HCT116 (cell line): ENCODE results near the gene CDH4. TPM values are rescaled to one million over a fixed set of nuclear protein-coding genes. Genes with fewer than 3 reads are reported as not detected.

Source experiments
- ATAC-seq: fragments of 200-7000 bp; cut with Tn5 transposase; 2 replicates; pipeline ENCODE4 v1.9.1; 2020; ENCODE audit warnings: mild to moderate bottlenecking, moderate library complexity
- BruUV-seq: library from RNA; stranded (reverse); fragments of 400-500 nt; replicated peaks from 2 replicates; lab custom pipeline; 2021; lab: Mats Ljungman, UMichigan
- CTCF ChIA-PET: fragments of 300-600 bp; sonication (Branson Sonifier 250); formaldehyde crosslinking; loops from one replicate; lab custom pipeline; 2021; ENCODE audit warnings: antibody characterized with exemption; lab: Charles Lee
- POLR2A ChIA-PET: fragments of 300-600, 350-600 bp; sonication (Branson Sonifier 250); formaldehyde crosslinking; loops from one replicate; lab custom pipeline; 2021; ENCODE audit warnings: antibody characterized with exemption; lab: Charles Lee
- RAD21 ChIA-PET, 2 experiments: fragments of 300-600 bp; sonication (Branson Sonifier 250); formaldehyde crosslinking; loops; one replicate each; lab custom pipeline; 2023; ENCODE audit warnings: low total read pairs in 2 of 2; ENCODE audit not compliant: uncharacterized antibody in 2 of 2, unreplicated experiment in 2 of 2, low non-redundant PET in 1 of 2; lab: Charles Lee
- DNase-seq: peaks from one replicate; pipeline ENCODE4 v3.0.0-alpha.2; 2010; ENCODE audit warnings: low read depth, low spot score
- H2AFZ ChIP-seq: fragments of 200-600 bp; shearing (Covaris generic), sonication (generic); 2 replicates; pipeline ENCODE4 v1.6.1; 2017; ENCODE audit warnings: low read depth, mixed run types, mixed read lengths, antibody characterized with exemption, low read length; ENCODE audit not compliant: poor library complexity, severe bottlenecking
- H3K27ac ChIP-seq: 2 replicates; pipeline ENCODE4 v1.5.1; 2012; ENCODE audit warnings: low read depth, low read length
- H3K27me3 ChIP-seq: fragments of 200-600 bp; sonication (generic); 2 replicates; pipeline ENCODE4 v1.6.1; 2016; ENCODE audit warnings: mixed run types, low read length, mixed read lengths; ENCODE audit not compliant: insufficient read depth
- H3K36me3 ChIP-seq, 2 experiments: fragments of 200-500 bp in 1 of 2; fragments of 200-600 bp in 1 of 2; sonication (Bioruptor generic) in 1 of 2; sonication (generic) in 1 of 2; 2 replicates each; pipeline versions ENCODE4 v1.5.1 to v1.6.1; 2014 to 2016; ENCODE audit warnings: low read length in 2 of 2, inconsistent platforms in 1 of 2, mixed read lengths in 1 of 2, mixed run types in 1 of 2; ENCODE audit not compliant: insufficient read depth in 2 of 2, control insufficient read depth in 1 of 2
- H3K4me1 ChIP-seq, 2 experiments: fragments of 200-600 bp in 1 of 2; sonication (generic) in 1 of 2; 2 replicates each; pipeline versions ENCODE4 v1.5.1 to v1.6.1; 2012 to 2017; ENCODE audit warnings: low read length in 2 of 2, inconsistent platforms in 1 of 2, mild to moderate bottlenecking in 1 of 2, mixed read lengths in 1 of 2, mixed run types in 1 of 2, moderate library complexity in 1 of 2; ENCODE audit not compliant: insufficient read depth in 2 of 2, control insufficient read depth in 1 of 2
- H3K4me2 ChIP-seq: fragments of 200-600 bp; sonication (generic); 2 replicates; pipeline ENCODE4 v1.6.1; 2017; ENCODE audit warnings: mixed run types, low read length, mixed read lengths
- H3K4me3 ChIP-seq, 2 experiments: fragments of 200-600 bp in 1 of 2; sonication (generic) in 1 of 2; replicated peaks in 1 of 2; 2 replicates each; pipeline ENCODE4 v1.5.1; 2011 to 2016; ENCODE audit warnings: low read length in 2 of 2, control low read depth in 1 of 2, low read depth in 1 of 2, mild to moderate bottlenecking in 1 of 2, mixed read lengths in 1 of 2, mixed run types in 1 of 2
- H3K79me2 ChIP-seq: fragments of 200-600 bp; sonication (generic); 2 replicates; pipeline ENCODE4 v1.6.1; 2017; ENCODE audit warnings: mild to moderate bottlenecking, mixed run types, low read length, moderate library complexity, mixed read lengths; ENCODE audit not compliant: insufficient read depth
- H3K9ac ChIP-seq: fragments of 200-600 bp; sonication (generic); 2 replicates; pipeline ENCODE4 v1.6.1; 2016; ENCODE audit warnings: low read length, mixed read lengths
- H3K9me2 ChIP-seq: fragments of 200-600 bp; sonication (generic), shearing (Covaris generic); 2 replicates; pipeline ENCODE4 v1.6.1; 2017; ENCODE audit warnings: mixed run types, mild to moderate bottlenecking, moderate library complexity; ENCODE audit not compliant: insufficient read depth
- H3K9me3 ChIP-seq, 2 experiments: fragments of 200-500 bp in 1 of 2; fragments of 200-600 bp in 1 of 2; sonication (Bioruptor generic) in 1 of 2; sonication (generic) in 1 of 2; 2 replicates each; pipeline ENCODE4 v1.6.1; 2014 to 2017; ENCODE audit warnings: low read length in 2 of 2, mixed read lengths in 2 of 2, inconsistent platforms in 1 of 2, low read depth in 1 of 2, mild to moderate bottlenecking in 1 of 2, mixed run types in 1 of 2, moderate library complexity in 1 of 2; ENCODE audit not compliant: control insufficient read depth in 1 of 2, insufficient read depth in 1 of 2
- H4K20me1 ChIP-seq: fragments of 200-600 bp; sonication (generic), shearing (Covaris generic); 2 replicates; pipeline ENCODE4 v1.6.1; 2017; ENCODE audit warnings: mixed run types, mild to moderate bottlenecking, moderate library complexity; ENCODE audit not compliant: insufficient read depth
- CBX3 ChIP-seq: IDR thresholded peaks from 2 replicates; pipeline ENCODE4 v1.6.1; 2012; ENCODE audit warnings: low read depth
- EGR1 ChIP-seq: IDR thresholded peaks from 2 replicates; pipeline ENCODE4 v1.6.1; 2012; ENCODE audit warnings: low read depth
- ELF1 ChIP-seq: IDR thresholded peaks from 2 replicates; pipeline ENCODE4 v1.6.1; 2012; ENCODE audit warnings: low read depth, borderline replicate concordance
- EZH2phosphoT487 ChIP-seq: fragments of 200-600 bp; IDR thresholded peaks from 2 replicates; pipeline ENCODE4 v1.6.1; 2018; ENCODE audit warnings: antibody characterized with exemption, borderline replicate concordance
- FOSL1 ChIP-seq: IDR thresholded peaks from 2 replicates; pipeline ENCODE4 v1.6.1; 2012; ENCODE audit warnings: low read depth
- JUND ChIP-seq: IDR thresholded peaks from 2 replicates; pipeline ENCODE4 v1.6.1; 2012
- POLR2A ChIP-seq: IDR thresholded peaks from 2 replicates; pipeline ENCODE4 v1.7.0; 2011; ENCODE audit warnings: borderline replicate concordance; ENCODE audit not compliant: insufficient read depth, insufficient read length; ENCODE audit errors: extremely low read depth
- POLR2AphosphoS5 ChIP-seq: IDR thresholded peaks from 2 replicates; pipeline ENCODE4 v1.6.1; 2011; ENCODE audit warnings: mild to moderate bottlenecking, low read depth, low read length, moderate library complexity
- SIN3A ChIP-seq: IDR thresholded peaks from 2 replicates; pipeline ENCODE4 v1.6.1; 2012; ENCODE audit warnings: low read depth
- SP1 ChIP-seq: IDR thresholded peaks from 2 replicates; pipeline ENCODE4 v1.6.1; 2012; ENCODE audit warnings: low read depth
- SRF ChIP-seq: IDR thresholded peaks from 2 replicates; pipeline ENCODE4 v1.6.1; 2012; ENCODE audit warnings: low read depth
- YY1 ChIP-seq: IDR thresholded peaks from 2 replicates; pipeline ENCODE4 v1.6.1; 2011; ENCODE audit warnings: low read length, low read depth, moderate library complexity, mild to moderate bottlenecking; ENCODE audit not compliant: insufficient replicate concordance; ENCODE audit errors: extremely low read depth
- intact Hi-C: fragments of 100-400 bp; cut with micrococcal nuclease; formaldehyde crosslinking; loops from 2 replicates; pipeline ENCODE4 v1.10.0; 2022
- total RNA-seq: library from RNA; stranded (reverse); gene quantifications from one replicate; pipeline ENCODE4 v1.2.1, GENCODE V29; 2021; ENCODE audit not compliant: unreplicated experiment
- TF ChIP-seq, protein P1 (sequence below): IDR thresholded peaks from 2 replicates; pipeline ENCODE4 v1.6.1; 2011; ENCODE audit warnings: mild to moderate bottlenecking, low read length, moderate library complexity; ENCODE audit not compliant: insufficient replicate concordance; ENCODE audit errors: extremely low read depth
- TF ChIP-seq, protein P2 (sequence below): IDR thresholded peaks from 2 replicates; pipeline ENCODE4 v1.6.1; 2012
- TF ChIP-seq, protein P3 (sequence below): IDR thresholded peaks from 2 replicates; pipeline ENCODE4 v1.6.1; 2012; ENCODE audit warnings: low read depth
- TF ChIP-seq, protein P4 (sequence below): IDR thresholded peaks from 2 replicates; pipeline ENCODE4 v1.6.1; 2012

The CDH4 gene
- total RNA-seq, 1 experiment from 2014 or later, result not detected

DNA sequence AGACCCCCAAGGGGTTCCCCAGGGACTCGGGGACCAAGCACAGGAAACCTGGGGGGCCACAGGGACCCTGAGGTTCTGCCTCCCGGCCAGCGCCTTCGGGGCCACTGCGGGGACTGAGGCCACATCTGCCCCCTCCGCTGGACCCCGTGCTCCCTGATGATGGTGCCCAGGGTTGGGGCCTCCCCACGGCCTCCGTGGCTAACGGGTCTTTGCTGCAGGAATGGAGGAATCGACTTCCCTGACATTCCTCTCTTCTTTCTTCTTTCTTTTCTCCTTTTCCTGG is 483.4 kb downstream of the CDH4 start (continued):
- TF ChIP-seq, protein P1, sequence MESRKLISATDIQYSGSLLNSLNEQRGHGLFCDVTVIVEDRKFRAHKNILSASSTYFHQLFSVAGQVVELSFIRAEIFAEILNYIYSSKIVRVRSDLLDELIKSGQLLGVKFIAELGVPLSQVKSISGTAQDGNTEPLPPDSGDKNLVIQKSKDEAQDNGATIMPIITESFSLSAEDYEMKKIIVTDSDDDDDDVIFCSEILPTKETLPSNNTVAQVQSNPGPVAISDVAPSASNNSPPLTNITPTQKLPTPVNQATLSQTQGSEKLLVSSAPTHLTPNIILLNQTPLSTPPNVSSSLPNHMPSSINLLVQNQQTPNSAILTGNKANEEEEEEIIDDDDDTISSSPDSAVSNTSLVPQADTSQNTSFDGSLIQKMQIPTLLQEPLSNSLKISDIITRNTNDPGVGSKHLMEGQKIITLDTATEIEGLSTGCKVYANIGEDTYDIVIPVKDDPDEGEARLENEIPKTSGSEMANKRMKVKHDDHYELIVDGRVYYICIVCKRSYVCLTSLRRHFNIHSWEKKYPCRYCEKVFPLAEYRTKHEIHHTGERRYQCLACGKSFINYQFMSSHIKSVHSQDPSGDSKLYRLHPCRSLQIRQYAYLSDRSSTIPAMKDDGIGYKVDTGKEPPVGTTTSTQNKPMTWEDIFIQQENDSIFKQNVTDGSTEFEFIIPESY, result no peak
- no peak for TF ChIP-seq POLR2A
- TF ChIP-seq SP1, result no peak
- TF ChIP-seq SRF, result no peak

DNA sequence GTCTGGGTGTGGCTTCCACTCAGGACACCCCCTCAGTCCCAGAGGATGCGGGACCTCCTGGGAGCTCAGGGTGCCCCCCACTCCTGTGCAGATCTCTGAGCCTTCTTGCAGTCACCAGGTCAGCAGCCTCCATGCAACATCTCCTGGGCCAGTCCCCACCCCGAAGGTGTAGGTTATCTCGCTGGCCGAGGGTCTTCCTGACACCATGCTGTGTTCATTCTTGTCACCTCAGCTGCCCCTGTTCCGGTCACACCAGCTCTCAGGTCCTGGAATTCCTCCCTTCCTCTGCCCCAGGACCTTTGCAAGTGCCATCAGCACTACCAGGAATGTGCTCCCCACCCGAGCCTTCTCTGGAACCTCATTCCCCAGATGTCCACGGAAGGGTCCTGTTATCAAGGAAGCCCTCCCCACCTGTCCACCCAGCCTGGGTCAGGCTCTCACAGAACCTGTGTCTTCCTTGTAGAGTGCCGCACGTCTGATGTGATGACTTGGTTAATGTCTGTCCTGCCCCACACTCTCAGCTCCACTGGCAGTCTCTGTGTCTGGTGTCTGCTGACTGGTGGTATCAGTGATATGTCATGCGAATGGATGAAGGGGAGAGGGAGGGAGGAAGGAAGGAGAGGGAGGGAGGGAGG is 484.1 kb downstream of the CDH4 start:
- Histone ChIP-seq H2AFZ (no peak overlapping the region), H4K20me1 (no peaks in the 10 kb centered on the region), H3K79me2 (no peaks in the 10 kb centered on the region), H3K4me1 (no peaks in the 10 kb centered on the region), H3K36me3 (no peaks in the 10 kb centered on the region), H3K9ac (no peak overlapping the region), H3K27ac (no peak overlapping the region), H3K4me3 (no peak overlapping the region), H3K27me3 (peaks cover 35% of the 10 kb centered on the region), H3K9me3 (no peaks in the 10 kb centered on the region), H3K4me2 (no peak overlapping the region), H3K9me2 (no peaks in the 10 kb centered on the region)
- ChIA-PET POLR2A (no interaction called here), RAD21 (no interaction called here), CTCF (no interaction called here)
- intact Hi-C loops, result no loop called here
- no TSS peak for BruUV-seq
- ATAC-seq (no peak), DNase-seq (no peak)
- TF ChIP-seq ELF1, result no peak
- TF ChIP-seq, protein P2, sequence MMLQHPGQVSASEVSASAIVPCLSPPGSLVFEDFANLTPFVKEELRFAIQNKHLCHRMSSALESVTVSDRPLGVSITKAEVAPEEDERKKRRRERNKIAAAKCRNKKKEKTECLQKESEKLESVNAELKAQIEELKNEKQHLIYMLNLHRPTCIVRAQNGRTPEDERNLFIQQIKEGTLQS, result no peak
- TF ChIP-seq SIN3A, result no peak
- no peak for TF ChIP-seq JUND
- TF ChIP-seq POLR2A, result no peak
- no peak for TF ChIP-seq EGR1
- no peak for TF ChIP-seq CBX3
- TF ChIP-seq, protein P1, result no peak
- TF ChIP-seq FOSL1, result no peak
- TF ChIP-seq, protein P3, sequence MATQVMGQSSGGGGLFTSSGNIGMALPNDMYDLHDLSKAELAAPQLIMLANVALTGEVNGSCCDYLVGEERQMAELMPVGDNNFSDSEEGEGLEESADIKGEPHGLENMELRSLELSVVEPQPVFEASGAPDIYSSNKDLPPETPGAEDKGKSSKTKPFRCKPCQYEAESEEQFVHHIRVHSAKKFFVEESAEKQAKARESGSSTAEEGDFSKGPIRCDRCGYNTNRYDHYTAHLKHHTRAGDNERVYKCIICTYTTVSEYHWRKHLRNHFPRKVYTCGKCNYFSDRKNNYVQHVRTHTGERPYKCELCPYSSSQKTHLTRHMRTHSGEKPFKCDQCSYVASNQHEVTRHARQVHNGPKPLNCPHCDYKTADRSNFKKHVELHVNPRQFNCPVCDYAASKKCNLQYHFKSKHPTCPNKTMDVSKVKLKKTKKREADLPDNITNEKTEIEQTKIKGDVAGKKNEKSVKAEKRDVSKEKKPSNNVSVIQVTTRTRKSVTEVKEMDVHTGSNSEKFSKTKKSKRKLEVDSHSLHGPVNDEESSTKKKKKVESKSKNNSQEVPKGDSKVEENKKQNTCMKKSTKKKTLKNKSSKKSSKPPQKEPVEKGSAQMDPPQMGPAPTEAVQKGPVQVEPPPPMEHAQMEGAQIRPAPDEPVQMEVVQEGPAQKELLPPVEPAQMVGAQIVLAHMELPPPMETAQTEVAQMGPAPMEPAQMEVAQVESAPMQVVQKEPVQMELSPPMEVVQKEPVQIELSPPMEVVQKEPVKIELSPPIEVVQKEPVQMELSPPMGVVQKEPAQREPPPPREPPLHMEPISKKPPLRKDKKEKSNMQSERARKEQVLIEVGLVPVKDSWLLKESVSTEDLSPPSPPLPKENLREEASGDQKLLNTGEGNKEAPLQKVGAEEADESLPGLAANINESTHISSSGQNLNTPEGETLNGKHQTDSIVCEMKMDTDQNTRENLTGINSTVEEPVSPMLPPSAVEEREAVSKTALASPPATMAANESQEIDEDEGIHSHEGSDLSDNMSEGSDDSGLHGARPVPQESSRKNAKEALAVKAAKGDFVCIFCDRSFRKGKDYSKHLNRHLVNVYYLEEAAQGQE, result no peak
- TF ChIP-seq POLR2AphosphoS5, result no peak
- TF ChIP-seq, protein P4, sequence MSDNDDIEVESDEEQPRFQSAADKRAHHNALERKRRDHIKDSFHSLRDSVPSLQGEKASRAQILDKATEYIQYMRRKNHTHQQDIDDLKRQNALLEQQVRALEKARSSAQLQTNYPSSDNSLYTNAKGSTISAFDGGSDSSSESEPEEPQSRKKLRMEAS, result no peak
- TF ChIP-seq SRF, result no peak
- no peak for TF ChIP-seq YY1
- no peak for TF ChIP-seq EZH2phosphoT487
- TF ChIP-seq SP1, result no peak
